GM12872 (cell line): ENCODE measurements around the gene NCKAP5L.

Source experiments
- CTCF ChIP-seq: IDR thresholded peaks from 3 replicates; pipeline ENCODE4 v1.5.1; 2011; ENCODE audit warnings: low read depth, mild to moderate bottlenecking, low read length, moderate library complexity; ENCODE audit not compliant: insufficient read depth

The NCKAP5L gene

DNA sequence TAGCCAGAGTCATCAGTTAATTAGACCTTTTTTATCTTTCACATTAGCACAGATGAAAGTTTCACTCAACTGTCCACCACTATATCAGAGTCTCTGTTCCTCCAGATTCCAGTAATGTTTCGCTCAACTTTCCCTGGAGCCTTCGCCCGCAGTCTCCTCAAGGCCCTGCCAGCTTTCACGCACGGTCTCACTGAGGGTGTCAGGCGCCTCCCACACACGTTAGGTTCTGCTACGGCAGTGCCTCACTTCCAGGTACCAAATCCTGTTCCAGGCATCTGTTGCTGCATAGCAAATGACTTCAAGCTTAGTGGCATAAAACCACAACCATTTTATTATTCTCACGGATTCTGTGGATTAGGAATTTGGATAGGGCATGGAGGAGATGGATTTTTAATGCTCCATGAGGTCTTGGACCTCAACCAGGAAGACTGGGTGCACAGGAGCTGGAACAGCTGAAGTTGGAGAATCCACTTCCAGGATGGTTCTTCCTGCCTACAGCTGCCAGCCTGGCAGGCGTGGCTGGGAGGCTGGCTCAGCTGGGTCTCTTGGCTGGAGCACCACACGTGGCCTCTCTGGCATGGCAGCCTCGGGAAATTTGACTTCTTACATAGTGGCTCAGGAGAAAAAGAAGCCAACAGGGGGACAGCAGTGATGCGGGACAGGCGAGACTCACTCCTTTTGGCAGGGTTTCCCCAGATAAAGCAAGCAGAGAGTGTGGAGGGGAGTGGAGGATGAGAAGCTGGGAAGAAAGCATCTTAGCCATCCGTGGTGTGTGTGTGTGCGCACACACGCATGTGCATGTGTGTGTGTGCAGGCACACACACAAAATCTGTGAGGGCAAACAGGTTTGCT lies 36.0 kb upstream of the NCKAP5L start:
- TF ChIP-seq CTCF: no peak

DNA sequence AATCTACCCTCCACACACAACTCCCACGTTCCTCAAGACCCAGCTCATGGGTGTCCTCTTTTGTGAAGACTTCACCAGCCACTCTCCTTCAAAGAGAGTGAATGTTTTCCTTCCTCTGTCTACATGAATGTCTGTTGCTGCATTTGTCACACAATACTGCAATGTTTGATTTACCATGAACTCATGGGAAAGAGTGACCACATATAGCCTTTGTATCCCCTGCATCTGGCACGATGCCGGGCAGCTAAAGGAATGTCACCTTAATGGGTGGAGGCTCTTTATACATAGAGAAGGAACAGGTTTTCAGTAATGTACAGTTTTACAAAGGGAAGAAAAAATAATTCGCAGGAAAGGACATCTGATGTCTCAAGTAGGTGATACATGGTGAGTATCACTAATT lies 26.8 kb upstream of the NCKAP5L start:
- TF ChIP-seq CTCF: no peak

DNA sequence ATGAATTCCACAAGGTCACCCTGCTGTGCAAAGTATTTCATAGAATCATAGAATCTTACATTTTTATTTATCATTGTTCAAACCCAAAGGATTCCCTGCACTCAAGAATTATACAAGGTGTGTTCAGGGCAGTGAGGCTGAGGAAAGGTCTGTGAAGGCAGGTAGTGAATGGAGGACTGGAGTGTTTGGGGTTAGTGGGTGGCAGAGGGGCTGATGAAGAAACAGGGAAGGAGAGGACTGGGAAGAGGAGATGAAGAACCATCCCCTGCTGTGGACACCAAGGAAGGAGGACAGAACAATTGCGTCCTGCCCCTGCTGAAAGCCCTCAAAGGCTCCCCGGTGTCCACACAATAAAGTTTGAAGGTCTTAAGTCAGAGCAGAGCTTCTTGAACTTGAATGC lies 25.5 kb upstream of the NCKAP5L start:
- no peak for TF ChIP-seq CTCF

GRCh38 chr12:49847161-49847560 lies 18.9 kb upstream of the NCKAP5L start:
- no peak for TF ChIP-seq CTCF

GRCh38 chr12:49846032-49846431 lies 17.8 kb upstream of the NCKAP5L start:
- no peak for TF ChIP-seq CTCF

GRCh38 chr12:49843876-49844437 lies 15.7 kb upstream of the NCKAP5L start:
- TF ChIP-seq CTCF: no peak

DNA sequence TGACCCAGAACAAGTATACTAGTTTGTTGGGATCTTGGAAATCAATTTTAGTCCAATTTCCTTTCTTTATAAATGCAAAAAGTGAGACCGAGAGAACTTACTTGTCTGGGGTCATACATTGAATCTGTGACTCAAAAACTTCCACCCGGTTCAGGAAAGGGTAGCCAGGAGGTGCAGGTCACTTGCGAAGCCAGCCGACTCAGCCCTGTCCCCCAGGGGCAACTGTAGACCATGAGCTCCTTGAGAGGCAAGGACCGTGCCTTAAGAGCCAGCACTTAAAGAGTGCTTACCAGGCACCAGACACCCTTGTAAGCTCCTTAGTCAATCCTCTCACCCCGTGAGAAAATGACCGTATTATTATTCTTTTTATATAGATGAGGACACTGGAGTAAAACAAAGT lies 15.2 kb upstream of the NCKAP5L start:
- no peak for TF ChIP-seq CTCF
